RWPE1 (cell line): ENCODE data around the gene CALML5.
A peak's percentile ranks its signal among the peaks of the same experiment; 100 is the strongest.

Experiments
- CTCF ChIA-PET: fragments of 350-600 bp; sonication (Branson Sonifier 250); formaldehyde crosslinking; extraction: SDS; loops from one replicate; lab custom pipeline; 2021; lab: Yijun Ruan, JAX
- POLR2A ChIA-PET: fragments of 400-600 bp; formaldehyde crosslinking; extraction: SDS; loops from one replicate; lab custom pipeline; 2020; ENCODE audit warnings: antibody characterized with exemption; ENCODE audit not compliant: low non-redundant PET; lab: Yijun Ruan, JAX
- DNase-seq: peaks from one replicate; pipeline ENCODE4 v3.0.0; 2012; ENCODE audit warnings: low spot score
- H3K27ac ChIP-seq: fragments of 450-650 bp; 2 replicates; pipeline ENCODE4 v1.5.1; 2017
- CTCF ChIP-seq: fragments of 450-650 bp; conservative IDR thresholded peaks from 2 replicates; pipeline ENCODE4 v1.5.1; 2017; ENCODE audit warnings: low read depth, mild to moderate bottlenecking

The CALML5 gene

DNA sequence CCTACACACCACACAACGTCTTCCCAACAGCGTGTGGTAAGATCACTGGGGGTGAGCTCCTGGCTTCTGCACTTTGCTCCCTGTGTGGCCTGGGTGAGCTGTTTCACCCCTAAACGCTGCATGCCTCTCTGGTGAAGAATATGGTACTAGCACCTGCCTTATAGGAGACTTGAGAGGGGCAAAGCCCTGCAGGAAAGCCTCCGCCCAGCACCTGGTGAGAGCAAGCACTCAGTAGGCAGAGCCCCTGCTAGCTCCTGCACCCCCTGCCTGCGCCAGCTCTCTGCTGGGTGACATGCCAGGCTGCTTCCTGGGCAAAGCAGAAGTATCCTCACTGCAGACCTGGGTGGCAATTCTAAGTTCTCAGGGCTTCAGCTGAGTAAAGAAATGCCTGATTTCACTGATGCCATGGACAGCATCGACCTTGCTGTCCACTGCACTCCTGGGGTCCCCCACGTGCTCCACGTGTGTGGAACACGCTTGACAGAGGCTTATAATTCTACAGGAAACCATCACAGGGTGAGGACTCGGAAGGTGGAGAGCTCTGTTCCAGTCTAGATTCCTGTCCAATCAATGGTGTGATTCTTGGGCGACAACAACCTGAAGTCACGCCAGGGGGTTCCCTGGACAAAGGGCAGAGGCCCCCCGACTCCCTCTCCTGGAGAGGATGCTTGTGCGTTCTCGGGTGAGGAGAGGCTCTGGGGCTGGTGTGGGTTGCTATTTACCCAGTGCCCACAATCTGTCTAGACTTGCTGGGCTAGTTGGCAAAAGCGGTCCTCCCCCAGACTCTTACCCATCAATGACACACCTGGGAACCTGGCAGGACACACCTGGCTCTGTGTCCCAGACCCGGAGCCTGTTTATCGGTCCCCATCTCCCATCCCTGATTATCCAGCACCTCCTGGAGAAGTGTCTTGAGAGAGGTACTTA lies 5.0 kb upstream of the CALML5 start:
- ChIA-PET CTCF (interaction anchor here (0.7 to 1.0 kb wide), 2 partner anchors 12 to 118 kb away, joined by 3 read pairs; no protein-coding TSS in a partner anchor), POLR2A (interaction anchor here (1.1 kb wide), 1 partner anchor 19 kb away, joined by 3 read pairs; no protein-coding TSS in a partner anchor)
- no peak for DNase-seq
- no peak overlapping the region for H3K27ac ChIP-seq
- no peak for TF ChIP-seq CTCF

DNA sequence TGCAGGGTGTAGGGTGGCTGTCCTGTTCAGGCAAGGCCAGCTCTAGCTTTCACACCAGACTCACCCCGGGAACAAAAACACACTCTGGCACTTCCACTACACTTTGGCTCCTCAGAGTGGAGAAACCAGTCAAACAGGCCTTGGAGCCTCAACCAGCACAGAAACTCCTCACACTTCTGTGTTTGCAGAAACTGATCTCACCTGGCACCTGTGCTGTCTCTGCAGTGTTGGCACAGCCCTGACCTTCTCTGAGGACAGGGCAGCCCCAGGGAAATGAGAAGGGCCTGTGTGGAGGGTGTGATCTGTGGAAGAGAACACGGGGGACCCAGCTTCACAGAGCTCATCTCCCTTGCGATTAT lies 4.1 kb upstream of the CALML5 start:
- peak; percentile 40 for DNase-seq
- no peak overlapping the region for H3K27ac ChIP-seq
- ChIA-PET CTCF (interaction anchor here (0.7 to 1.0 kb wide), 2 partner anchors 97 to 167 kb away, joined by 3 to 5 read pairs; no protein-coding TSS in a partner anchor), POLR2A (interaction anchor here (0.6 to 1.1 kb wide), 2 partner anchors 20 to 36 kb away, joined by 3 read pairs; no protein-coding TSS in a partner anchor)
- TF ChIP-seq CTCF: no peak

DNA sequence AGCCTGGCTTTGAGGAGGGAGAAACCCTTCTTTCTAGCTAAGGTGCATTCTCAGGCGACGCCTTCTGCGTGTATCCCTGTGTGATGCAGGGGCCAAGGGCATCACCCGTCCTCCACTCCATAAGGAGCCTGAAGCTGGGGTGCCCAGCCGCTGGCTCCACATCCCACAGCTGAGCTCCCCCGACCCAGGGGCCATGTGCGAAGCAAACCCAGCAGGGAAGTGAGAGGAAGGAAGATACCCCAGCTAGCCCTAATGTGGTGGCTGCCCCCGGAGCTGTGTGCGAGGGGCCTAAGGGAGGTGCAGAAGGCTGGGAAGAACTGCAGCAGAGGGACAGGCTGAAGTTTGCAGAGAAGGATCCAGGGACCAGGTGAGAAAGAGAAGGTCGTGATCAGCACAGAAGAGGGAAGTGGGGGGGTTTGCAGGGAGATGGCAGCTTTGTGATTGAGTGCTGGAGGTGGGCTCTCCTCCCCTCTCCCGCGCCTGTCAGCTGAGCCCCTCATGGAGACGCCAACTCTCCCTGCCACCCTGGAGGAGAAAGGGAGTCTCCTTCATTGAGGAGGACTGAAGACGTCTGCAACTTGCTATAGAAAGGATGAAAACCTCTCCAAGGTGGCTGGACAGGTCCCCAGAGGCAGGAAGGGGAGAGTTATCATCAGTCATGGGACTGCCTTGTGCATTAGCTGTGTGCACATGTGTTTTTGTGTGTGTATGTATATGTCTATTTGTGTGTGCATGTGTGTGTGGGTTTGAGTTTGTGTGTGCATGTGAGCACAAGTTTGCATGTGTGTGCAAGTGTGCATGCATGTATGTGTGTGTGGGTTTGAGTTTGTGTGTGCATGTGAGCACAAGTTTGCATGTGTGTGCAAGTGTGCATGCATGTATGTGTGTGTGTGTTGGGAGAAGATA lies 3.5 kb upstream of the CALML5 start:
- TF ChIP-seq CTCF: no peak
- DNase-seq: no peak
- H3K27ac ChIP-seq: no peak overlapping the region
- ChIA-PET POLR2A (interaction anchor here (0.6 kb wide), 1 partner anchor 37 kb away, joined by 3 read pairs; no protein-coding TSS in a partner anchor), CTCF (interaction anchor here (0.6 to 1.0 kb wide), 5 partner anchors 49 to 1349 kb away, joined by 3 to 6 read pairs (median 3); no protein-coding TSS in a partner anchor)

GRCh38 chr10:5502061-5502521 lies 2.7 kb upstream of the CALML5 start:
- CTCF ChIA-PET: interaction anchor here (0.6 to 0.9 kb wide), 4 partner anchors 48 to 1349 kb away, joined by 3 to 6 read pairs (median 4); no protein-coding TSS in a partner anchor
- no peak for DNase-seq
- H3K27ac ChIP-seq: no peak overlapping the region
- POLR2A ChIA-PET: no interaction called here
- no peak for TF ChIP-seq CTCF

- no peak overlapping the region for H3K27ac ChIP-seq
- ChIA-PET CTCF (interaction anchor here (0.6 to 1.0 kb wide), 2 partner anchors 58 to 130 kb away, joined by 3 read pairs; no protein-coding TSS in a partner anchor), POLR2A (no interaction called here)
- DNase-seq: no peak
- TF ChIP-seq CTCF: no peak
Measured at GRCh38 chr10:5500910-5501309, 1.5 kb upstream of the CALML5 start.
